IMR-90 (cell line): Measurements from ENCODE around the gene SPHK2. TPM values are rescaled to one million over a fixed set of nuclear protein-coding genes. Genes with fewer than 3 reads are reported as not detected.

ENCODE experiments used
- ATAC-seq: fragments of 200-7000 bp; cut with Tn5 transposase; 2 replicates; pipeline ENCODE4 v1.9.1; 2020; ENCODE audit warnings: low read depth, mild to moderate bottlenecking, moderate library complexity
- BruUV-seq: library from RNA; stranded (reverse); fragments of 400-500 nt; replicated peaks from 2 replicates; lab custom pipeline; 2021; lab: Mats Ljungman, UMichigan
- CTCF ChIA-PET: fragments of 300-600 bp; formaldehyde crosslinking; extraction: SDS; loops from one replicate; lab custom pipeline; 2021; ENCODE audit warnings: antibody characterized with exemption; lab: Yijun Ruan, JAX
- POLR2A ChIA-PET: fragments of 300-600 bp; sonication (Branson Sonifier 250); formaldehyde crosslinking; loops from one replicate; lab custom pipeline; 2022; ENCODE audit warnings: antibody characterized with exemption; ENCODE audit not compliant: unreplicated experiment; lab: Charles Lee
- DNase-seq: peaks from one replicate; pipeline ENCODE4 v3.0.0; 2013
- H2AFZ ChIP-seq: replicated peaks from 2 replicates; pipeline ENCODE3; 2013; ENCODE audit warnings: low read length, mild to moderate bottlenecking; ENCODE audit not compliant: poor library complexity
- H2AK5ac ChIP-seq: 2 replicates; pipeline ENCODE4 v1.6.1; 2013; ENCODE audit warnings: low read depth, low read length, inconsistent platforms
- H2AK9ac ChIP-seq: replicated peaks from 2 replicates; pipeline ENCODE3; 2013; ENCODE audit warnings: mild to moderate bottlenecking, low read depth, low read length, moderate library complexity; ENCODE audit not compliant: poor library complexity
- H2BK120ac ChIP-seq: 2 replicates; pipeline ENCODE4 v1.6.1; 2013; ENCODE audit warnings: low read depth, low read length, inconsistent platforms
- H2BK15ac ChIP-seq: 3 replicates; pipeline ENCODE4 v1.6.1; 2013; ENCODE audit warnings: low read depth, low read length, inconsistent platforms
- H2BK20ac ChIP-seq: 2 replicates; pipeline ENCODE4 v1.6.1; 2013; ENCODE audit warnings: low read depth, mild to moderate bottlenecking, inconsistent platforms, low read length, moderate library complexity
- H2BK5ac ChIP-seq: 2 replicates; pipeline ENCODE4 v1.6.1; 2013; ENCODE audit warnings: mild to moderate bottlenecking, low read depth, low read length, inconsistent platforms; ENCODE audit not compliant: poor library complexity, severe bottlenecking
- H3K14ac ChIP-seq: replicated peaks from 2 replicates; pipeline ENCODE4 v1.6.1; 2013; ENCODE audit warnings: low read depth, low read length, inconsistent platforms
- H3K18ac ChIP-seq: 2 replicates; pipeline ENCODE4 v1.6.1; 2013; ENCODE audit warnings: low read depth, low read length, control low read depth
- H3K23ac ChIP-seq: 2 replicates; pipeline ENCODE4 v1.6.1; 2013; ENCODE audit warnings: low read depth, low read length, inconsistent platforms
- H3K27ac ChIP-seq: 2 replicates; pipeline ENCODE4 v1.5.1; 2013; ENCODE audit warnings: mild to moderate bottlenecking, control low read depth, low read length; ENCODE audit not compliant: insufficient read depth
- H3K27me3 ChIP-seq: 2 replicates; pipeline ENCODE4 v1.6.1; 2013; ENCODE audit warnings: low read length; ENCODE audit not compliant: control insufficient read depth, insufficient read depth
- H3K36me3 ChIP-seq: 2 replicates; pipeline ENCODE4 v1.6.1; 2013; ENCODE audit warnings: low read length, mixed read lengths; ENCODE audit not compliant: control insufficient read depth, insufficient read depth
- H3K4ac ChIP-seq: 2 replicates; pipeline ENCODE4 v1.6.1; 2013; ENCODE audit warnings: low read depth, low read length, inconsistent platforms
- H3K4me1 ChIP-seq: 2 replicates; pipeline ENCODE4 v1.6.1; 2013; ENCODE audit warnings: low read length, mixed read lengths; ENCODE audit not compliant: control insufficient read depth, insufficient read depth
- H3K4me2 ChIP-seq: 2 replicates; pipeline ENCODE4 v1.6.1; 2013; ENCODE audit warnings: low read depth, mild to moderate bottlenecking, control low read depth, low read length, moderate library complexity
- H3K4me3 ChIP-seq: 2 replicates; pipeline ENCODE4 v1.5.1; 2013; ENCODE audit warnings: low read depth, mild to moderate bottlenecking, control low read depth, low read length, moderate library complexity; ENCODE audit not compliant: insufficient read depth
- H3K56ac ChIP-seq: 2 replicates; pipeline ENCODE4 v1.6.1; 2013; ENCODE audit warnings: low read length, inconsistent platforms; ENCODE audit not compliant: insufficient read depth; ENCODE audit errors: extremely low read depth
- H3K79me1 ChIP-seq, 2 experiments: 2 replicates each; pipeline ENCODE4 v1.6.1; 2013; ENCODE audit warnings: low read length in 2 of 2, inconsistent platforms in 1 of 2, low read depth in 1 of 2
- H3K9ac ChIP-seq: 2 replicates; pipeline ENCODE4 v1.6.1; 2013; ENCODE audit warnings: low read depth, low read length, control low read depth
- H3K9me1 ChIP-seq: 2 replicates; pipeline ENCODE4 v1.6.1; 2013; ENCODE audit warnings: low read length, inconsistent platforms; ENCODE audit not compliant: insufficient read depth
- H3K9me3 ChIP-seq: 2 replicates; pipeline ENCODE4 v1.6.1; 2013; ENCODE audit warnings: low read length; ENCODE audit not compliant: control insufficient read depth, insufficient read depth
- H4K20me1 ChIP-seq: 2 replicates; pipeline ENCODE4 v1.6.1; 2013; ENCODE audit warnings: low read length, inconsistent platforms; ENCODE audit not compliant: insufficient read depth
- H4K5ac ChIP-seq: 2 replicates; pipeline ENCODE4 v1.6.1; 2013; ENCODE audit warnings: mild to moderate bottlenecking, low read depth, low read length, control low read depth
- H4K8ac ChIP-seq, 2 experiments: 2 replicates each; pipeline ENCODE4 v1.6.1; 2013; ENCODE audit warnings: low read depth in 2 of 2, low read length in 2 of 2, control low read depth in 1 of 2, inconsistent platforms in 1 of 2
- H4K91ac ChIP-seq: 2 replicates; pipeline ENCODE4 v1.6.1; 2013; ENCODE audit warnings: low read depth, low read length, inconsistent platforms; ENCODE audit not compliant: insufficient read depth
- CEBPB ChIP-seq: IDR thresholded peaks from 2 replicates; pipeline ENCODE4 v1.6.1; 2012; ENCODE audit warnings: low read depth, low read length, improper control_type of control experiment
- CTCF ChIP-seq: conservative IDR thresholded peaks from 2 replicates; pipeline ENCODE4 v1.5.1; 2012; ENCODE audit warnings: mild to moderate bottlenecking, low read depth, low read length, improper control_type of control experiment
- ELK1 ChIP-seq: fragments of 150-350 bp; IDR thresholded peaks from 2 replicates; pipeline ENCODE4 v1.6.1; 2016; ENCODE audit warnings: low read depth, mild to moderate bottlenecking, low read length, moderate library complexity, borderline replicate concordance
- MAFK ChIP-seq: IDR thresholded peaks from 2 replicates; pipeline ENCODE4 v1.6.1; 2012; ENCODE audit warnings: low read depth, low read length, improper control_type of control experiment
- MAZ ChIP-seq: IDR thresholded peaks from 2 replicates; pipeline ENCODE4 v1.6.1; 2012; ENCODE audit warnings: low read depth, mild to moderate bottlenecking, low read length, improper control_type of control experiment, moderate library complexity, borderline replicate concordance
- MXI1 ChIP-seq: IDR thresholded peaks from 2 replicates; pipeline ENCODE4 v1.6.1; 2012; ENCODE audit warnings: low read depth, mild to moderate bottlenecking, low read length, moderate library complexity, borderline replicate concordance
- RAD21 ChIP-seq: IDR thresholded peaks from 2 replicates; pipeline ENCODE4 v1.6.1; 2012; ENCODE audit warnings: low read length, improper control_type of control experiment
- RFX5 ChIP-seq: IDR thresholded peaks from 2 replicates; pipeline ENCODE4 v1.8.0; 2012; ENCODE audit warnings: low read depth, mild to moderate bottlenecking, low read length, moderate library complexity
- SMC3 ChIP-seq: fragments of 150-350 bp; IDR thresholded peaks from 2 replicates; pipeline ENCODE4 v1.6.1; 2016; ENCODE audit warnings: low read depth, mild to moderate bottlenecking, antibody characterized with exemption, low read length, moderate library complexity
- WGBS, 2 experiments: methylation state at CpG; one replicate each; pipeline versions ENCODE4 v1.1.5 to v1.1.7; 2013; ENCODE audit warnings: missing lambda C conversion rate in 2 of 2; ENCODE audit not compliant: insufficient read length in 1 of 2; ENCODE audit errors: extremely low coverage in 2 of 2; 5-methylcytosine and 5-hydroxymethylcytosine counted together
- dilution Hi-C: fragments of 300-500 bp; cut with HindIII; formaldehyde crosslinking; loops from one replicate; pipeline ENCODE4 v1.14.3; 2018; ENCODE audit warnings: low sequenced_read_pairs; ENCODE audit not compliant: unreplicated experiment
- in situ Hi-C: fragments of 300-500 bp; cut with MboI; formaldehyde crosslinking; loops from 3 replicates; pipeline ENCODE4 v1.14.3; 2019; ENCODE audit warnings: low sequenced_read_pairs, inconsistent platforms, mixed read lengths
- intact Hi-C: fragments of 100-400 bp; cut with micrococcal nuclease; formaldehyde crosslinking; loops from 2 replicates; pipeline ENCODE4 v1.10.0; 2022
- polyA plus RNA-seq, 3 experiments: library from polyadenylated mRNA; depleted of rRNA; stranded (reverse); fragments of >200 nt; gene quantifications; 2 replicates each; pipeline ENCODE4 v1.2.3, GENCODE V29; 2012; ENCODE audit warnings: low replicate concordance in 1 of 3
- total RNA-seq: library from RNA; depleted of rRNA; stranded (reverse); fragments of >200 nt; gene quantifications from 2 replicates; pipeline ENCODE4 v1.2.3, GENCODE V29; 2012

The SPHK2 gene
- total and polyA plus RNA-seq, 2 of the 4 experiments (the other 2 are of a cell fraction) = 1.6 to 9.9 TPM

DNA sequence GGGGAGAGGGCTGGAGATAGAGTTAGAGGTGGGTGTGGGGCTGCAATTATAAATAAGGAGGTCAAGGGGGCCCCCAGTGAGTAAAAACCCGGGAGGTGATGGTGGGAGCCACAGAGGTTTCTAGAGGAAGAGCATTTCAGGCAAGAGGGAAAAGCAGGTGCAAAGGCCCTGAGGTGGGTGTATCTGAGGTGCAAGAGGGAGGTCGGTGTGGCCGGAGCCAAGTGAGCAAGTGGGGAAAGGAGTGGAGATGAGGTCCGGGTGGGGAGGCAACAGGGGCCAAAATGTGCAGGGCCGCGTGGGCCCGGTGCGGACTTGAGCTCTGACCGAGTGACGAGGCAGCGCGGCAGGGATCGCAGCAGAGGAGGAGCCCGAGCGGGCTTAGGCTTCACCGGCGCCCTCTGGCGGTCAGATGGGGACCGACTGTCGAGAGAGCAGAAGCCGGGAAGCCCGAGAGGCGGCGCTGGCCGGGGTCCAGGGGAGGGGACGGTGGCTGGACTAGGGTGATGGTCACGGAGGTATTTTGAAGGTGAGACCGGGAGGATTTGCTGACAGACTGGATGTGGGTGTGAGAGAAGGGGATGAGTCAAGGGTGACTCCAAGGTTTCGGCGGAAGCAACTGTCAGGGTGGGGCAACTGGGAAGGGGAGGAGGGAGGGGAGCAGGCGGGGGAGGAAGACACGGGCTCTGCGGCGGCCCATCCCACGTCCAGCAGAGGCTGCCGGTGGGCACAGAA lies 30.5 kb upstream of the SPHK2 start:
- CTCF ChIA-PET = interaction anchor here (0.6 to 1.5 kb wide), 4 partner anchors 83 to 316 kb away, joined by 3 to 6 read pairs (median 3); no protein-coding TSS in a partner anchor
- Histone ChIP-seq H4K91ac (0 out of 2 replicates have a peak overlapping the region, but pooled peaks have one; percentile 31), H4K8ac (peak overlapping the region; percentile 35 to 91; a peak in 3 of 4 replicates), H3K9me1 (no peaks in the 10 kb centered on the region), H3K27ac (no peak overlapping the region; the same call in 1 of the 2 replicates), H3K9ac (peak overlapping the region; percentile 37), H2AFZ (peak overlapping the region; percentile 97), H3K14ac (0 out of 2 replicates have a peak overlapping the region, but pooled peaks have one; percentile 40), H3K4ac (peak overlapping the region; percentile 65), H3K79me1 (no peaks in the 10 kb centered on the region), H3K18ac (no peak overlapping the region), H3K4me3 (peak overlapping the region; percentile 47), H4K20me1 (no peaks in the 10 kb centered on the region), H2AK5ac (peak overlapping the region; percentile 67; the same call in 1 of the 2 replicates), H2BK20ac (0 out of 2 replicates have a peak overlapping the region, but pooled peaks have one; percentile 13), H3K9me3 (no peaks in the 10 kb centered on the region), H3K36me3 (no peaks in the 10 kb centered on the region), H2AK9ac (peak overlapping the region; percentile 94), H3K4me1 (peaks cover 2% of the 10 kb centered on the region; the same call in 1 of the 2 replicates), H3K23ac (no peak overlapping the region), H3K56ac (no peak overlapping the region), H3K27me3 (no peaks in the 10 kb centered on the region; the same call in 1 of the 2 replicates), H2BK5ac (no peak overlapping the region), H4K5ac (no peak overlapping the region; the same call in 1 of the 2 replicates), H2BK120ac (peak overlapping the region; percentile 69; the same call in 1 of the 2 replicates), H3K4me2 (peak overlapping the region; percentile 68), H2BK15ac (no peak overlapping the region; the same call in 2 of the 3 replicates)
- TF ChIP-seq ELK1 (no peak), MAZ (peak; percentile 83), CEBPB (peak; percentile 58), MXI1 (0 out of 2 replicates have a peak, but pooled peaks have one; percentile 38), SMC3 (peak; percentile 72), RFX5 (0 out of 2 replicates have a peak, but pooled peaks have one; percentile 25), CTCF (peak; percentile 94), MAFK (no peak), RAD21 (peak; percentile 66)
- POLR2A ChIA-PET = interaction anchor here (0.6 kb wide), 1 partner anchor 14 kb away, joined by 6 read pairs; no protein-coding TSS in a partner anchor
- DNase-seq (peak; percentile 78), ATAC-seq (peak; percentile 95)
- dilution Hi-C loops (no loop called here), in situ Hi-C loops (loop anchor here (5.0 kb wide), 1 partner anchor 322 kb away; no protein-coding TSS in a partner anchor), intact Hi-C loops (loop anchor here (2.0 to 10.0 kb wide), 3 partner anchors 20 to 317 kb away; partner anchors contain the start of genes EMP3 and ZNF114)
- BruUV-seq = no TSS peak
- 3% methylated on average over 32 of the region's 36 CpGs; no CpG with 5 or more reads in 1 of the 2 experiments for WGBS, 2 experiments
